Cardiac fibroblast (primary cell): ENCODE data around the gene JCAD.
"Not testable (repeated sequence)": the region's sequence is repeated elsewhere in the genome, so short reads cannot be mapped to it uniquely, and the experiment has no call there.

Experiments
- DNase-seq, 2 donors: peaks; one replicate each; pipeline versions ENCODE4 v3.0.0 to v3.0.0-alpha.2; 2010; ENCODE audit warnings: low read depth in 2 of 2
- H3K4me3 ChIP-seq, 2 donors: replicated peaks in 1 of 2; 1 replicate in 1 of 2; 2 replicates in 1 of 2; pipeline ENCODE4 v1.5.1; 2011; ENCODE audit warnings: low read depth in 2 of 2, low read length in 2 of 2, mild to moderate bottlenecking in 2 of 2, moderate library complexity in 1 of 2
- CTCF ChIP-seq: IDR thresholded peaks from one replicate; pipeline ENCODE4 v1.5.1; 2011; ENCODE audit warnings: low read depth, mild to moderate bottlenecking, low read length, inconsistent platforms

JCAD gene

GRCh38 chr10:30059209-30060107, at the start of gene JCAD:
Gene JCAD, minus strand, starts transcription at chr10:30059586. Its CDS starts 11,774 bp downstream, at chr10:30047812.
- DNase-seq = peak; percentile 16 to 51
- H3K4me3 ChIP-seq = peak within 1 kb of the TSS; percentile 70 to 85
- TF ChIP-seq CTCF = no peak

GRCh38 chr10:30106987-30107386, 47.6 kb upstream of the JCAD start:
- TF ChIP-seq CTCF = no peak

GRCh38 chr10:30103595-30104320, 44.4 kb upstream of the JCAD start:
- no peak overlapping the region for H3K4me3 ChIP-seq
- no peak for TF ChIP-seq CTCF
- DNase-seq = peak in 1 of 2 donors; percentile 25

More at GRCh38 chr10:30106987-30107386, 47.6 kb upstream of the JCAD start:
- no peak for DNase-seq
- H3K4me3 ChIP-seq = no peak overlapping the region

- not testable (repeated sequence) for H3K4me3 ChIP-seq, DNase-seq
These were observed 40.3 kb upstream of the JCAD start for GRCh38 chr10:30099706-30100105.

- TF ChIP-seq CTCF = no peak
- no peak for DNase-seq
- H3K4me3 ChIP-seq = no peak overlapping the region
These were observed 39.7 kb upstream of the JCAD start for GRCh38 chr10:30099101-30099500.

- no peak overlapping the region for H3K4me3 ChIP-seq
- TF ChIP-seq CTCF = no peak
- peak; percentile 64 to 67 for DNase-seq
These were observed 39.2 kb upstream of the JCAD start for GRCh38 chr10:30098629-30099028.

- H3K4me3 ChIP-seq = no peak overlapping the region
- no peak for DNase-seq
- TF ChIP-seq CTCF = no peak
These were observed 37.2 kb upstream of the JCAD start for GRCh38 chr10:30096564-30096963.
